IMR-90 (cell line): Measurements from ENCODE around the gene CCDC148. TPM values are rescaled to one million over a fixed set of nuclear protein-coding genes. Genes with fewer than 3 reads are reported as not detected.

Experiments used
- ATAC-seq: fragments of 200-7000 bp; cut with Tn5 transposase; 2 replicates; pipeline ENCODE4 v1.9.1; 2020; ENCODE audit warnings: low read depth, mild to moderate bottlenecking, moderate library complexity
- BruUV-seq: library from RNA; stranded (reverse); fragments of 400-500 nt; replicated peaks from 2 replicates; lab custom pipeline; 2021; lab: Mats Ljungman, UMichigan
- CTCF ChIA-PET: fragments of 300-600 bp; formaldehyde crosslinking; extraction: SDS; loops from one replicate; lab custom pipeline; 2021; ENCODE audit warnings: antibody characterized with exemption; lab: Yijun Ruan, JAX
- POLR2A ChIA-PET: fragments of 300-600 bp; sonication (Branson Sonifier 250); formaldehyde crosslinking; loops from one replicate; lab custom pipeline; 2022; ENCODE audit warnings: antibody characterized with exemption; ENCODE audit not compliant: unreplicated experiment; lab: Charles Lee
- DNase-seq: peaks from one replicate; pipeline ENCODE4 v3.0.0; 2013
- H2AFZ ChIP-seq: replicated peaks from 2 replicates; pipeline ENCODE3; 2013; ENCODE audit warnings: low read length, mild to moderate bottlenecking; ENCODE audit not compliant: poor library complexity
- H2AK5ac ChIP-seq: 2 replicates; pipeline ENCODE4 v1.6.1; 2013; ENCODE audit warnings: low read depth, low read length, inconsistent platforms
- H2AK9ac ChIP-seq: replicated peaks from 2 replicates; pipeline ENCODE3; 2013; ENCODE audit warnings: mild to moderate bottlenecking, low read depth, low read length, moderate library complexity; ENCODE audit not compliant: poor library complexity
- H2BK120ac ChIP-seq: 2 replicates; pipeline ENCODE4 v1.6.1; 2013; ENCODE audit warnings: low read depth, low read length, inconsistent platforms
- H2BK15ac ChIP-seq: 3 replicates; pipeline ENCODE4 v1.6.1; 2013; ENCODE audit warnings: low read depth, low read length, inconsistent platforms
- H2BK20ac ChIP-seq: 2 replicates; pipeline ENCODE4 v1.6.1; 2013; ENCODE audit warnings: low read depth, mild to moderate bottlenecking, inconsistent platforms, low read length, moderate library complexity
- H2BK5ac ChIP-seq: 2 replicates; pipeline ENCODE4 v1.6.1; 2013; ENCODE audit warnings: mild to moderate bottlenecking, low read depth, low read length, inconsistent platforms; ENCODE audit not compliant: poor library complexity, severe bottlenecking
- H3K14ac ChIP-seq: replicated peaks from 2 replicates; pipeline ENCODE4 v1.6.1; 2013; ENCODE audit warnings: low read depth, low read length, inconsistent platforms
- H3K18ac ChIP-seq: 2 replicates; pipeline ENCODE4 v1.6.1; 2013; ENCODE audit warnings: low read depth, low read length, control low read depth
- H3K23ac ChIP-seq: 2 replicates; pipeline ENCODE4 v1.6.1; 2013; ENCODE audit warnings: low read depth, low read length, inconsistent platforms
- H3K27ac ChIP-seq: 2 replicates; pipeline ENCODE4 v1.5.1; 2013; ENCODE audit warnings: mild to moderate bottlenecking, control low read depth, low read length; ENCODE audit not compliant: insufficient read depth
- H3K27me3 ChIP-seq: 2 replicates; pipeline ENCODE4 v1.6.1; 2013; ENCODE audit warnings: low read length; ENCODE audit not compliant: control insufficient read depth, insufficient read depth
- H3K36me3 ChIP-seq: 2 replicates; pipeline ENCODE4 v1.6.1; 2013; ENCODE audit warnings: low read length, mixed read lengths; ENCODE audit not compliant: control insufficient read depth, insufficient read depth
- H3K4ac ChIP-seq: 2 replicates; pipeline ENCODE4 v1.6.1; 2013; ENCODE audit warnings: low read depth, low read length, inconsistent platforms
- H3K4me1 ChIP-seq: 2 replicates; pipeline ENCODE4 v1.6.1; 2013; ENCODE audit warnings: low read length, mixed read lengths; ENCODE audit not compliant: control insufficient read depth, insufficient read depth
- H3K4me2 ChIP-seq: 2 replicates; pipeline ENCODE4 v1.6.1; 2013; ENCODE audit warnings: low read depth, mild to moderate bottlenecking, control low read depth, low read length, moderate library complexity
- H3K4me3 ChIP-seq: 2 replicates; pipeline ENCODE4 v1.5.1; 2013; ENCODE audit warnings: low read depth, mild to moderate bottlenecking, control low read depth, low read length, moderate library complexity; ENCODE audit not compliant: insufficient read depth
- H3K56ac ChIP-seq: 2 replicates; pipeline ENCODE4 v1.6.1; 2013; ENCODE audit warnings: low read length, inconsistent platforms; ENCODE audit not compliant: insufficient read depth; ENCODE audit errors: extremely low read depth
- H3K79me1 ChIP-seq, 2 experiments: 2 replicates each; pipeline ENCODE4 v1.6.1; 2013; ENCODE audit warnings: low read length in 2 of 2, inconsistent platforms in 1 of 2, low read depth in 1 of 2
- H3K9ac ChIP-seq: 2 replicates; pipeline ENCODE4 v1.6.1; 2013; ENCODE audit warnings: low read depth, low read length, control low read depth
- H3K9me1 ChIP-seq: 2 replicates; pipeline ENCODE4 v1.6.1; 2013; ENCODE audit warnings: low read length, inconsistent platforms; ENCODE audit not compliant: insufficient read depth
- H3K9me3 ChIP-seq: 2 replicates; pipeline ENCODE4 v1.6.1; 2013; ENCODE audit warnings: low read length; ENCODE audit not compliant: control insufficient read depth, insufficient read depth
- H4K20me1 ChIP-seq: 2 replicates; pipeline ENCODE4 v1.6.1; 2013; ENCODE audit warnings: low read length, inconsistent platforms; ENCODE audit not compliant: insufficient read depth
- H4K5ac ChIP-seq: 2 replicates; pipeline ENCODE4 v1.6.1; 2013; ENCODE audit warnings: mild to moderate bottlenecking, low read depth, low read length, control low read depth
- H4K8ac ChIP-seq, 2 experiments: 2 replicates each; pipeline ENCODE4 v1.6.1; 2013; ENCODE audit warnings: low read depth in 2 of 2, low read length in 2 of 2, control low read depth in 1 of 2, inconsistent platforms in 1 of 2
- H4K91ac ChIP-seq: 2 replicates; pipeline ENCODE4 v1.6.1; 2013; ENCODE audit warnings: low read depth, low read length, inconsistent platforms; ENCODE audit not compliant: insufficient read depth
- MAFK ChIP-seq: IDR thresholded peaks from 2 replicates; pipeline ENCODE4 v1.6.1; 2012; ENCODE audit warnings: low read depth, low read length, improper control_type of control experiment
- MAZ ChIP-seq: IDR thresholded peaks from 2 replicates; pipeline ENCODE4 v1.6.1; 2012; ENCODE audit warnings: low read depth, mild to moderate bottlenecking, low read length, improper control_type of control experiment, moderate library complexity, borderline replicate concordance
- RAD21 ChIP-seq: IDR thresholded peaks from 2 replicates; pipeline ENCODE4 v1.6.1; 2012; ENCODE audit warnings: low read length, improper control_type of control experiment
- WGBS, 2 experiments: methylation state at CpG; one replicate each; pipeline versions ENCODE4 v1.1.5 to v1.1.7; 2013; ENCODE audit warnings: missing lambda C conversion rate in 2 of 2; ENCODE audit not compliant: insufficient read length in 1 of 2; ENCODE audit errors: extremely low coverage in 2 of 2; 5-methylcytosine and 5-hydroxymethylcytosine counted together
- dilution Hi-C: fragments of 300-500 bp; cut with HindIII; formaldehyde crosslinking; loops from one replicate; pipeline ENCODE4 v1.14.3; 2018; ENCODE audit warnings: low sequenced_read_pairs; ENCODE audit not compliant: unreplicated experiment
- in situ Hi-C: fragments of 300-500 bp; cut with MboI; formaldehyde crosslinking; loops from 3 replicates; pipeline ENCODE4 v1.14.3; 2019; ENCODE audit warnings: low sequenced_read_pairs, inconsistent platforms, mixed read lengths
- intact Hi-C: fragments of 100-400 bp; cut with micrococcal nuclease; formaldehyde crosslinking; loops from 2 replicates; pipeline ENCODE4 v1.10.0; 2022
- polyA plus RNA-seq, 3 experiments: library from polyadenylated mRNA; depleted of rRNA; stranded (reverse); fragments of >200 nt; gene quantifications; 2 replicates each; pipeline ENCODE4 v1.2.3, GENCODE V29; 2012; ENCODE audit warnings: low replicate concordance in 1 of 3
- total RNA-seq: library from RNA; depleted of rRNA; stranded (reverse); fragments of >200 nt; gene quantifications from 2 replicates; pipeline ENCODE4 v1.2.3, GENCODE V29; 2012
- TF ChIP-seq, protein P1 (sequence below): conservative IDR thresholded peaks from 2 replicates; pipeline ENCODE4 v1.5.1; 2012; ENCODE audit warnings: mild to moderate bottlenecking, low read depth, low read length, improper control_type of control experiment

The CCDC148 gene
- total and polyA plus RNA-seq, 2 of the 4 experiments (the other 2 are of a cell fraction) = 0.18 to 0.31 TPM

GRCh38 chr2:158464426-158465281, 8.1 kb upstream of the CCDC148 start:
- no peak overlapping the region for H3K4ac ChIP-seq
- POLR2A ChIA-PET = no interaction called here
- H4K20me1 ChIP-seq = peaks cover 18% of the 10 kb centered on the region
- dilution Hi-C loops (no loop called here), in situ Hi-C loops (no loop called here), intact Hi-C loops (no loop called here)
- BruUV-seq = no TSS peak
- H3K27ac ChIP-seq = no peak overlapping the region
- WGBS, 2 experiments = no CpG with 5 or more reads among the region's 4 CpGs
- ATAC-seq = peak; percentile 60
- H3K4me1 ChIP-seq = peaks cover under 1% of the 10 kb centered on the region
- CTCF ChIA-PET = no interaction called here
- no peak overlapping the region for H2AFZ ChIP-seq
- no peak overlapping the region for H3K9ac ChIP-seq
- no peak overlapping the region for H2BK120ac ChIP-seq
- no peak overlapping the region for H2BK20ac ChIP-seq
- peak; percentile 16 for DNase-seq
- H2AK9ac ChIP-seq = no peak overlapping the region
- no peak overlapping the region for H2BK5ac ChIP-seq
- TF ChIP-seq MAZ (no peak), RAD21 (peak; percentile 40), MAFK (0 out of 2 replicates have a peak, but pooled peaks have one; percentile 8)
- TF ChIP-seq, protein P1, sequence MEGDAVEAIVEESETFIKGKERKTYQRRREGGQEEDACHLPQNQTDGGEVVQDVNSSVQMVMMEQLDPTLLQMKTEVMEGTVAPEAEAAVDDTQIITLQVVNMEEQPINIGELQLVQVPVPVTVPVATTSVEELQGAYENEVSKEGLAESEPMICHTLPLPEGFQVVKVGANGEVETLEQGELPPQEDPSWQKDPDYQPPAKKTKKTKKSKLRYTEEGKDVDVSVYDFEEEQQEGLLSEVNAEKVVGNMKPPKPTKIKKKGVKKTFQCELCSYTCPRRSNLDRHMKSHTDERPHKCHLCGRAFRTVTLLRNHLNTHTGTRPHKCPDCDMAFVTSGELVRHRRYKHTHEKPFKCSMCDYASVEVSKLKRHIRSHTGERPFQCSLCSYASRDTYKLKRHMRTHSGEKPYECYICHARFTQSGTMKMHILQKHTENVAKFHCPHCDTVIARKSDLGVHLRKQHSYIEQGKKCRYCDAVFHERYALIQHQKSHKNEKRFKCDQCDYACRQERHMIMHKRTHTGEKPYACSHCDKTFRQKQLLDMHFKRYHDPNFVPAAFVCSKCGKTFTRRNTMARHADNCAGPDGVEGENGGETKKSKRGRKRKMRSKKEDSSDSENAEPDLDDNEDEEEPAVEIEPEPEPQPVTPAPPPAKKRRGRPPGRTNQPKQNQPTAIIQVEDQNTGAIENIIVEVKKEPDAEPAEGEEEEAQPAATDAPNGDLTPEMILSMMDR = peak; percentile 46
- H4K5ac ChIP-seq = no peak overlapping the region
- no peaks in the 10 kb centered on the region for H3K27me3 ChIP-seq
- no peak overlapping the region for H3K56ac ChIP-seq
- peaks cover 22 to 55% of the 10 kb centered on the region in 2 experiments for H3K79me1 ChIP-seq
- no peaks in the 10 kb centered on the region for H3K9me3 ChIP-seq
- H3K4me2 ChIP-seq = no peak overlapping the region
- no peak overlapping the region for H3K14ac ChIP-seq
- no peak overlapping the region for H3K23ac ChIP-seq
- H3K36me3 ChIP-seq = no peaks in the 10 kb centered on the region
- H2AK5ac ChIP-seq = no peak overlapping the region
- H2BK15ac ChIP-seq = no peak overlapping the region
- H3K4me3 ChIP-seq = no peak overlapping the region
- H4K91ac ChIP-seq = no peak overlapping the region
- peaks cover 8% of the 10 kb centered on the region; the same call in 1 of the 2 replicates for H3K9me1 ChIP-seq
- no peak overlapping the region for H4K8ac ChIP-seq
- H3K18ac ChIP-seq = no peak overlapping the region
